SK-N-SH (cell line): Measurements from ENCODE around the gene LEMD1.

Source experiments
- ELF1 ChIP-seq: IDR thresholded peaks from 2 replicates; pipeline ENCODE4 v1.4.0; 2012
- POLR2AphosphoS5 ChIP-seq: IDR thresholded peaks from 2 replicates; pipeline ENCODE4 v1.6.1; 2012; ENCODE audit warnings: low read depth, low read length
- REST ChIP-seq: IDR thresholded peaks from 2 replicates; pipeline ENCODE4 v1.6.1; 2012; ENCODE audit warnings: mild to moderate bottlenecking, low read depth, low read length, moderate library complexity
- TAF1 ChIP-seq: IDR thresholded peaks from 2 replicates; pipeline ENCODE4 v1.6.1; 2012; ENCODE audit warnings: low read depth, mild to moderate bottlenecking, low read length, moderate library complexity, borderline replicate concordance
- TEAD4 ChIP-seq: IDR thresholded peaks from 2 replicates; pipeline ENCODE4 v1.4.0; 2012; ENCODE audit warnings: mild to moderate bottlenecking, borderline replicate concordance; ENCODE audit not compliant: insufficient read depth
- USF2 ChIP-seq: fragments of 150-350 bp; IDR thresholded peaks from 2 replicates; pipeline ENCODE4 v1.6.1; 2017; ENCODE audit warnings: antibody characterized with exemption, low read length, low read depth, borderline replicate concordance
- TF ChIP-seq, protein P1 (sequence below): fragments of 200-600 bp; sonication (generic); IDR thresholded peaks from 2 replicates; pipeline ENCODE4 v1.6.1; 2017; ENCODE audit warnings: antibody characterized with exemption, mild to moderate bottlenecking, moderate library complexity

- TF ChIP-seq, protein P1, sequence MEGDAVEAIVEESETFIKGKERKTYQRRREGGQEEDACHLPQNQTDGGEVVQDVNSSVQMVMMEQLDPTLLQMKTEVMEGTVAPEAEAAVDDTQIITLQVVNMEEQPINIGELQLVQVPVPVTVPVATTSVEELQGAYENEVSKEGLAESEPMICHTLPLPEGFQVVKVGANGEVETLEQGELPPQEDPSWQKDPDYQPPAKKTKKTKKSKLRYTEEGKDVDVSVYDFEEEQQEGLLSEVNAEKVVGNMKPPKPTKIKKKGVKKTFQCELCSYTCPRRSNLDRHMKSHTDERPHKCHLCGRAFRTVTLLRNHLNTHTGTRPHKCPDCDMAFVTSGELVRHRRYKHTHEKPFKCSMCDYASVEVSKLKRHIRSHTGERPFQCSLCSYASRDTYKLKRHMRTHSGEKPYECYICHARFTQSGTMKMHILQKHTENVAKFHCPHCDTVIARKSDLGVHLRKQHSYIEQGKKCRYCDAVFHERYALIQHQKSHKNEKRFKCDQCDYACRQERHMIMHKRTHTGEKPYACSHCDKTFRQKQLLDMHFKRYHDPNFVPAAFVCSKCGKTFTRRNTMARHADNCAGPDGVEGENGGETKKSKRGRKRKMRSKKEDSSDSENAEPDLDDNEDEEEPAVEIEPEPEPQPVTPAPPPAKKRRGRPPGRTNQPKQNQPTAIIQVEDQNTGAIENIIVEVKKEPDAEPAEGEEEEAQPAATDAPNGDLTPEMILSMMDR = no peak
- TF ChIP-seq REST = no peak
- no peak for TF ChIP-seq TAF1
- TF ChIP-seq POLR2AphosphoS5 = no peak
- no peak for TF ChIP-seq ELF1
- TF ChIP-seq USF2 = no peak
- TF ChIP-seq TEAD4 = no peak
Observed at GRCh38 chr1:205376739-205377138, 45.1 kb downstream of the LEMD1 start.
